Nephron (organoid): ENCODE data around the gene SAMD14.
"Not testable (repeated sequence)": the region's sequence is repeated elsewhere in the genome, so short reads cannot be mapped to it uniquely, and the experiment has no call there.

Experiments
- H3K27ac Mint-ChIP-seq, 3 experiments: 2 replicates each; pipeline ENCODE4 v1.8.0; 2020; ENCODE audit warnings: mixed read lengths in 3 of 3, mild to moderate bottlenecking in 2 of 3, moderate library complexity in 1 of 3
- H3K27me3 Mint-ChIP-seq: 2 replicates; pipeline ENCODE4 v1.8.0; 2021; ENCODE audit warnings: low read depth, mild to moderate bottlenecking, moderate library complexity, mixed read lengths
- H3K36me3 Mint-ChIP-seq: 2 replicates; pipeline ENCODE4 v1.8.0; 2020; ENCODE audit warnings: low read depth, mixed read lengths
- H3K4me1 Mint-ChIP-seq: 2 replicates; pipeline ENCODE4 v1.8.0; 2020; ENCODE audit warnings: mixed read lengths
- H3K4me3 Mint-ChIP-seq, 3 experiments: 2 replicates each; pipeline ENCODE4 v1.8.0; 2020; ENCODE audit warnings: mild to moderate bottlenecking in 3 of 3, mixed read lengths in 3 of 3, moderate library complexity in 2 of 3
- H3K9me3 Mint-ChIP-seq: 2 replicates; pipeline ENCODE4 v1.8.0; 2020; ENCODE audit warnings: mixed read lengths
- TF ChIP-seq, protein P1 (sequence below), 3 experiments: fragments of 200-600 bp; sonication (generic); IDR thresholded peaks; one replicate each; pipeline ENCODE4 v1.5.0; 2021; ENCODE audit warnings: antibody characterized with exemption in 3 of 3; ENCODE audit not compliant: unreplicated experiment in 3 of 3

SAMD14 gene

DNA sequence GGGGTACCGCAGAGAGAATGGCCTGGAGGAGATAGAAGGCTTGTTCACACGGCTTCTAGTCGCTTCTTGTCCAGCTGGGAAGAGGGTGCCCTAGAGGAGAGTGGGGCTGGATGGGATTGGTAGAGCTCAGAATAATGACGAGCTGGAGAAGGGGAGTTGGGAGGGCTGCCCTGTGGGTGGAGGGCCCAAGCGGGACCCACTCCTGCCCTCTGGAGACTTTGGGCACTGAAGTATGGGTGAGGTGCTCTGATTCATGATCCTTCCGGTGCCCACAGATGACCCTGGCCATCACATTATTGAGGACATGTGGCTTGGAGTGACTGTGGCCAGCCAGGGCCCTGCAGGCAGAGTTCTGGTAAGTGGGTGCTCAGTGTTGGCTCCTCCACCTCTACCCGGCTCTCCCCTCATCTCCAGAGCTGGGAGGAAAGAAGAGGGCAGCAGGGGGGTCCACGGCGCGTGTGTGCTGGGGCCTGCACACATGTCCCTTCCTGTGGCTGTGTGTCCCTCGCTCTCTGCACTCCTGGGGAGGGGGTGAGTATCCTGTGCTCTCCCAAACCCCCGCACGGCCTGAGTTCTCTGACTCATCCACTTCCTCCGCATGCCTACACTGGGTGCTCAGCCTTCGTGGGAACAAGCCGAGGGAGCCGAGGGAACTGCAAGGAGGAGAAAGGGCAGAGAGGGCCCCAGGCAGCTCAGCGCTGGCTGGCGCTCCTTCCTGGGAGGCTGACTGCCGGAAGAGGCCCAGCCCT lies 65.5 kb downstream of the SAMD14 start:
- Mint-ChIP-seq H3K9me3 (no peaks in the 10 kb centered on the region), H3K27ac (peak overlapping the region; percentile 71 to 89 (median 71)), H3K4me1 (peaks cover 51% of the 10 kb centered on the region), H3K36me3 (peaks cover 10% of the 10 kb centered on the region), H3K4me3 (no peak overlapping the region), H3K27me3 (no peaks in the 10 kb centered on the region)
- TF ChIP-seq, protein P1, sequence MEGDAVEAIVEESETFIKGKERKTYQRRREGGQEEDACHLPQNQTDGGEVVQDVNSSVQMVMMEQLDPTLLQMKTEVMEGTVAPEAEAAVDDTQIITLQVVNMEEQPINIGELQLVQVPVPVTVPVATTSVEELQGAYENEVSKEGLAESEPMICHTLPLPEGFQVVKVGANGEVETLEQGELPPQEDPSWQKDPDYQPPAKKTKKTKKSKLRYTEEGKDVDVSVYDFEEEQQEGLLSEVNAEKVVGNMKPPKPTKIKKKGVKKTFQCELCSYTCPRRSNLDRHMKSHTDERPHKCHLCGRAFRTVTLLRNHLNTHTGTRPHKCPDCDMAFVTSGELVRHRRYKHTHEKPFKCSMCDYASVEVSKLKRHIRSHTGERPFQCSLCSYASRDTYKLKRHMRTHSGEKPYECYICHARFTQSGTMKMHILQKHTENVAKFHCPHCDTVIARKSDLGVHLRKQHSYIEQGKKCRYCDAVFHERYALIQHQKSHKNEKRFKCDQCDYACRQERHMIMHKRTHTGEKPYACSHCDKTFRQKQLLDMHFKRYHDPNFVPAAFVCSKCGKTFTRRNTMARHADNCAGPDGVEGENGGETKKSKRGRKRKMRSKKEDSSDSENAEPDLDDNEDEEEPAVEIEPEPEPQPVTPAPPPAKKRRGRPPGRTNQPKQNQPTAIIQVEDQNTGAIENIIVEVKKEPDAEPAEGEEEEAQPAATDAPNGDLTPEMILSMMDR (IDR thresholded peaks at IDR 0.05; ENCODE audit: unreplicated experiment in 3 of 3) = no peak

DNA sequence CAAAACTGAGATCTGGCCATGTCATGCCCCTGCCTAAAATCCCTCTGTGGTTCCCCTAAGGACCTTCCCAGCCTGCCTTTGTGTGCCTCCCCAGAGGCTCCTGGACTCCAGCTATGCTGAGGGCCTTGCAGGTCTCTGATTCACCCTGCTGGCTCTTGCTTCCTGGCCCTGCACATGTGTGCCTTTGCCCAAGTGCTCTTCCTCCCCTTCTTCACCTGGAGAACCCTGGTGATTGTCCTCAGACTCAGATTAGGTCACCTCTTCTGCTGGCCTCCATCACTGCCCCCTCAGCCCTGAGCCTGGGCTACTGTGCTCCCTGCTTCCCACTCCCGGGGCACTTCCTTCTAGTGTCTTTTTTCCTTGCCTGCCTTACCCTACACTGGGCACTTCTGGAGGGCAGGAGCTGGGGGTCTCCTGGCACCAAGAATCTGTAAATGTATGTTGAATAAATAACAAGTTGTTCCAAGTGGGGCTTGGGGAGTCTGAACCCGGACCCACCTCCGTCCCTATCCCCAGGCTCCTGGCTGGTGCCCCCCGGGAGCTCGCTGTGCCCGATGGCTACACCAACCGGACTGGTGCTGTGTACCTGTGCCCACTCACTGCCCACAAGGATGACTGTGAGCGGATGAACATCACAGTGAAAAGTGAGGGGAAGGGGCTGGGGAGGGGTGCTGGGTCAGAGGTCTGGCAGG lies 66.3 kb downstream of the SAMD14 start:
- peak overlapping the region; percentile 70 to 89 (median 71) for H3K27ac Mint-ChIP-seq
- peak overlapping the region in 1 of 3 experiments; percentile 5 for H3K4me3 Mint-ChIP-seq
- no peaks in the 10 kb centered on the region for H3K9me3 Mint-ChIP-seq
- H3K36me3 Mint-ChIP-seq = peaks cover 10% of the 10 kb centered on the region
- peaks cover 56% of the 10 kb centered on the region for H3K4me1 Mint-ChIP-seq
- H3K27me3 Mint-ChIP-seq = no peaks in the 10 kb centered on the region
- TF ChIP-seq, protein P1 (IDR thresholded peaks at IDR 0.05; ENCODE audit: unreplicated experiment in 3 of 3) = no peak

DNA sequence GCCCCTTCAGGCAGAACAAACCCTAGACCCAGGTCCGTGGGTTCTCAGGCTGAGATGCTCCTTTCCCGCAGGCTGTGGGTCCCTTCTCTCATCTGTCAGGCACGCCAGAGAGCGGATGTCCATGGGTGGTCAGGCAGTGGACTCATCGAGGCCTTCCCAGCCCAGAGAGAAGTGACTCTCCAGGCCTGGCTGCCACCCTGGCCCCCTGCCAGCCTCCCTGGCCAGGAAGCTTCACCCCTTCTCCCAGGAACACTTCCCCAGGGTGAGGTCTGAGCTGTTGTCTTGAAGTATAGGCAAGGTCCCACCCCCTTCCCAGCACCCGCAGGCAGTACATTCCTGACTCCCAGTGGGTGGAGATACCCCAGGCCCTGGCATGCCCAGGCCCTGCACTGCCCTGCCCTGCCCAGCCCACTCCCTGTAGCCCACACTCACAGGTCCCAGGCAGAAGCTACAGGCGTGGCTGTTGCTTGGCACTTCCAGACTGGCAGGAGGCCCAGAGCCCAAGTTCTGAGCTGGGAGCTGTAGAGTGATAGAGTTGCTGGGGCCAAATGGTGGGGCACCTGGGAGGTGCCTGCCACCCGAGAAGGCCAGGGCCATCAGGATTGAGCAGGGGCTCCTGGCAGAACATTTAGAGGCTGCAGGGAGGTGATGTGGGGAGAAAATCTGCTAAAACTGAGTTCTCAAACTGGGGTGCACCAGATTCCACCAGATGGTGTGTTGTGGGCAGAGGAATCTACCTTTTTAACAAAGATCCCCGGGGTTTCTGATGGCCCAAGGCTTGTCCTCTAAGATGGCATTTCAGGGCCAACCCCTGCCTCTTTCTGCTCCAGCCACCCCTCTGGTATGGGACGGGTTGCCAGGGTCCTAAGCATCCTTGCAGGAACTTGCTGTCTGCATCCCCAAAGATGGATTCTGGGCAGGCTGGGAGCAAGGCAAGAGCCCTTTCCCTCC lies 67.4 kb downstream of the SAMD14 start:
- Mint-ChIP-seq H3K4me1 (peaks cover 68% of the 10 kb centered on the region), H3K27ac (peak overlapping the region in 1 of 3 experiments; percentile 70), H3K4me3 (no peak overlapping the region), H3K9me3 (no peaks in the 10 kb centered on the region), H3K36me3 (peaks cover 4% of the 10 kb centered on the region), H3K27me3 (no peaks in the 10 kb centered on the region)
- TF ChIP-seq, protein P1 (IDR thresholded peaks at IDR 0.05; ENCODE audit: unreplicated experiment in 3 of 3) = no peak

DNA sequence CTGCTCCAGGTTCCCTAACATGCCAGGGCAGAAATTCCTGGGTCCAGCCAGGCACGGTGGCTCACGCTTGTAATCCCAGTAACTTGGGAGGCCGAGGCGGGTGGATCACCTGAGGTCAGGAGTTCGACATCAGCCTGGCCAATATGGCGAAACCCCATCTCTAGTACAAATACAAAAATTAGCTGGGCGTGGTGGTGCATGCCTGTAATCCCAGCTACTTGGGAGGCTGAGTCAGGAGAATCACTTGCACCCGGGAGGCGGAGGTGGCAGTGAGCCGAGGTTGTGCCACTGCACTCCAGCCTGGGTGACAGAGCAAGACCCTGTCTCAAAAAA lies 68.3 kb downstream of the SAMD14 start:
- not testable (repeated sequence) for H3K36me3 Mint-ChIP-seq, H3K9me3 Mint-ChIP-seq, H3K27me3 Mint-ChIP-seq
- Mint-ChIP-seq H3K4me1 (peaks cover 76% of the 10 kb centered on the region), H3K4me3 (peak overlapping the region in 1 of 3 experiments; percentile 78), H3K27ac (peak overlapping the region in 2 of 3 experiments; percentile 77 to 94)

DNA sequence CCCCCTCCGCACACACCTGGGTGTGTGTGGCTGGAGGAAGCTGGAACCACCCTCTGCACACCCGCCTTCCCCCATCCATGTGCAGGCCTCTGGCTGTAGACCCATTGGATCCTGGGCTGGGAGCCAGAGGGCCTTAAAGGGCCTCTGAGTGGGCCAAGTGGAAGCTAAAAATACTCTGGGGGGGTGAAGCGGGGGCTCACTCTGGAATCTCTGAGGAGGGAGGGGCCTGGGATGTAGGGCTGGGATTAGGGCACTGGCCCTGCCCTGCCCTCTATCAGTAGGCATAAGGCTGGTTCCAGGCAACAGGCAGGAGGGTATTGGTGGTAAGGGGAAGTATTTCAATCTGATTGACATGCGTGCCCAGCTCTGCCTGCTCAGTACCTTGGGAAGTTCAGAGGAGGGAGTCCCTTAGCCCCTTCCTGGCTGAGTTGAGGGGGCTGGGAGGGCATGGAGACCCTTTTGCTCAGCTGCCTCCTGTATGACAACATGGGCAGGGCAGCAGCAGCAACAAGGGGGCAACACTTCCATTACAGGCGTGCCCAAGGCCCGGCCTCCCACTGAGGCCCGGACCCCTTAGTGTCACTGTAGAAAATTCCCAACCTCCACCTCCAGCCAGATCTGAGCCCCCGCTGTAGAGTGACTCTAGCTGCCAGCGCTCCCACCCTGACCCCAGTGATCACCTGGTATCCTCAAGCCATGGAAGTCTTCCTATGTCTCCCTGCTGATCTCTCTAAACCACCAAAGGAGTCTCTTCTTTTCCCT lies 68.8 kb downstream of the SAMD14 start:
- Mint-ChIP-seq H3K4me1 (peaks cover 80% of the 10 kb centered on the region), H3K27me3 (peaks cover 9% of the 10 kb centered on the region), H3K9me3 (no peaks in the 10 kb centered on the region), H3K4me3 (peak overlapping the region in 2 of 3 experiments; percentile 45 to 78), H3K27ac (peak overlapping the region in 2 of 3 experiments; percentile 77 to 94), H3K36me3 (peaks cover 4% of the 10 kb centered on the region)
- TF ChIP-seq, protein P1 (IDR thresholded peaks at IDR 0.05; ENCODE audit: unreplicated experiment in 3 of 3) = no peak
